Effector memory CD4-positive, alpha-beta T cell (primary cell): Measurements from ENCODE around the gene TNFRSF19.

Source experiments
- DNase-seq, 3 donors: peaks; one replicate each; pipeline ENCODE4 v3.0.0-alpha.2; 2020
- H3K27ac ChIP-seq: 2 replicates; pipeline ENCODE4 v1.7.0; 2013; ENCODE audit warnings: mild to moderate bottlenecking, low read length, moderate library complexity; ENCODE audit not compliant: insufficient read depth, poor library complexity, severe bottlenecking
- H3K27me3 ChIP-seq: replicated peaks from 2 replicates; pipeline ENCODE4 v1.7.0; 2013; ENCODE audit warnings: mild to moderate bottlenecking, low read length; ENCODE audit not compliant: insufficient read depth, control insufficient read depth, poor library complexity, severe bottlenecking
- H3K36me3 ChIP-seq: 2 replicates; pipeline ENCODE4 v1.7.0; 2013; ENCODE audit warnings: mild to moderate bottlenecking, low read length, moderate library complexity; ENCODE audit not compliant: control insufficient read depth, insufficient read depth
- H3K4me1 ChIP-seq: 2 replicates; pipeline ENCODE4 v1.7.0; 2013; ENCODE audit warnings: low read length, mild to moderate bottlenecking; ENCODE audit not compliant: control insufficient read depth, insufficient read depth, poor library complexity, severe bottlenecking
- H3K4me3 ChIP-seq: 2 replicates; pipeline ENCODE4 v1.7.0; 2013; ENCODE audit warnings: low read length, low read depth, mild to moderate bottlenecking; ENCODE audit not compliant: insufficient read depth, poor library complexity, severe bottlenecking
- H3K9me3 ChIP-seq: 2 replicates; pipeline ENCODE4 v1.7.0; 2013; ENCODE audit warnings: mild to moderate bottlenecking, low read length, moderate library complexity; ENCODE audit not compliant: control insufficient read depth

The TNFRSF19 gene

DNA sequence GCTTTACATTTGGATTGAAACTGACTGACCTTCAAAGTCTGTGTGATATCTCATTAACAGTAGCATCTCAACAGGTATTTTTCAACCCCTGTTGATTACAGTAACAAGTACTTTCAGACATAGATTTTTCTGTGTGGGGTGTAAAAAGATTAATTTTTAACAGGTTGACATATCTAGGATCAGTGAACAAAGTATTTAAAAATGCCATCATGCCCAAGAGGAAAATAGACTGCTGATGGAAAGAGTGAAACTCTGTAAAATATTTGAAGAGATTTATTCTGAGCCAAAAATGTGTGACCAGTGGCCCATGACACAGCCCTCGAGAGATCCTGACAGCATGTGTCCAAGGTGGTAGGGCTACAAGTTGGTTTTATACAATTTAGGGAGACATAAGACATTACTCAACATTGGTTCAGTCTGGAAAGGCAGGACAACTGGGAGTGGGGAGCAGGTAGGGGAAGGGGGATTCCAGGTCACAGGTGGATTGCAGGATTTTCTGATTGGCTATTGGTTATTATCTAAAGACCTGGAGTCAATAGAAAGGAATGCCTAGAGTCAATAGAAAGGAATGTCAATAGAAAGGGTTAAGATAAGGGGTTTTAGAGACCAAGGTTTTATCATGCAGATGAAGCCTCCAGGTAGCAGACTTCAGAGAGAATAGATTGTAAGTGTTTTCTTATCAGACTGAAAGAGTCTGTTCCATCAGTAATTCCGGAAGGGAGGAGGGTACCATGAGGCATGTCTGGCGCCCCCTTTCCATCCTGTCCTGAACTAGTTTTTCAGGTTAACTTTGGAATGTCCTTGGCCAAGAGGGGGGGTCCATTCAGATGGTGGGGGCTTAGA, 29.1 kb downstream of the TNFRSF19 start:
- Histone ChIP-seq H3K4me3 (no peak overlapping the region), H3K36me3 (no peaks in the 10 kb centered on the region), H3K4me1 (no peaks in the 10 kb centered on the region), H3K27me3 (no peaks in the 10 kb centered on the region), H3K9me3 (no peaks in the 10 kb centered on the region), H3K27ac (no peak overlapping the region)
- DNase-seq = no peak

DNA sequence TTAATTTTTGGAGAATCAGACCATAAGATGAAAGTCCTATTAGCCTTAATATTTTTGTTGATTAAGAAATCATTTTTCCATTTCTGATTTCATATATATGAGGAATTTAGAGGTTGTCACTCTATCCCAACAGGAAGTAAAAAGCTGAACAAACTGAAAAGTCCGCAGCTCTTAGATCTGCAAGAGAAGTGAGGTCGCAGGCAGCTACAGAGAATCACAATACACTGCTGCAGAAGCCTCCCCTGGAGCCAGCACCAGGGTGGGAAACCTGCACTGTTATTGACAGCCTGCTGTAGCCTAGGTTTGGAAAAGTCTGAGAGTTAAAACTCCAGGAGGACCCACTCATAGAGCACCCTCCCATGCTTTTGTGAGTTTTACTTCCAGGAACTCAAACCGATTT, 29.9 kb downstream of the TNFRSF19 start:
- no peaks in the 10 kb centered on the region for H3K4me1 ChIP-seq
- no peak overlapping the region for H3K27ac ChIP-seq
- no peak overlapping the region for H3K4me3 ChIP-seq
- H3K9me3 ChIP-seq = no peaks in the 10 kb centered on the region
- H3K36me3 ChIP-seq = no peaks in the 10 kb centered on the region
- no peaks in the 10 kb centered on the region for H3K27me3 ChIP-seq
- no peak for DNase-seq

DNA sequence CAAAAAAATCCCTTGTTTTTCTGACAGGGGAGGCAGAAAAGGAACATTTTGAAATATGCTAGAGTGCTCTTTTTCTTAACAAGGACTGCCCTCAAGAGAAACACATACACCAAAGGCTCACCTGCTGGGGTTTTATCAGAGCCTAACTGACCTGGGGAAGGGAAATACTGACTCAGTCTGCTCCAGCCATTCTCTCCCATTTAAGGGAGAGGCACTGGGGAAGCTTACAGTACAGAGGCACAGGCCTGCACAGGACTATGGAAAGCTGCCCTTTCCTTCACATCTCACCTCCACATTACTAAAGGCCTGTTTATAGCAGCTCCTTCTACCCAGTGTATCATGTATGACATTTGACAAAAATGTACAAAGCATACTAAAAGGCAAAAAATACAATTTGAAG, 30.3 kb downstream of the TNFRSF19 start:
- no peak overlapping the region for H3K27ac ChIP-seq
- H3K4me3 ChIP-seq = no peak overlapping the region
- no peak for DNase-seq
- H3K4me1 ChIP-seq = no peaks in the 10 kb centered on the region
- H3K36me3 ChIP-seq = no peaks in the 10 kb centered on the region
- no peaks in the 10 kb centered on the region for H3K27me3 ChIP-seq
- H3K9me3 ChIP-seq = no peaks in the 10 kb centered on the region

DNA sequence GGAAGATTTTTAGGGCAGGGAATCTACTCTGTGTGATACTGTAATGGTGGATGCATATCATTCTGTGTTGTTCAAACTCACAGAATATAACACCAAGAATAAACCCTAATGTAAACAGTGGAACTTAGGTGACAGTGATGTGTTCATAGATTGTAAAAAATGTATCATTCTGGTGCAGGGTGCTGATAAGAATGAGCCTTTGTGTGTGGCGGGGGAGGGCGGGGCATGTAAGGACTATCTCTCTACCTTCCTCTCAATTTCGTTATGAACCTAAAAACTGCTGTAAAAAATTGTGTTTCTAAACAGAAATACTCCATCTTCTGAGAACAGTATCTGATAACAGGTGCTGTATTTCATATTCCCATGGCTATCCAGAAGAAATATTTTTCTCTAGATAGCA, 35.6 kb downstream of the TNFRSF19 start:
- Histone ChIP-seq H3K4me3 (no peak overlapping the region), H3K27ac (no peak overlapping the region), H3K36me3 (no peaks in the 10 kb centered on the region), H3K27me3 (no peaks in the 10 kb centered on the region), H3K4me1 (no peaks in the 10 kb centered on the region), H3K9me3 (no peaks in the 10 kb centered on the region)
- no peak for DNase-seq

DNA sequence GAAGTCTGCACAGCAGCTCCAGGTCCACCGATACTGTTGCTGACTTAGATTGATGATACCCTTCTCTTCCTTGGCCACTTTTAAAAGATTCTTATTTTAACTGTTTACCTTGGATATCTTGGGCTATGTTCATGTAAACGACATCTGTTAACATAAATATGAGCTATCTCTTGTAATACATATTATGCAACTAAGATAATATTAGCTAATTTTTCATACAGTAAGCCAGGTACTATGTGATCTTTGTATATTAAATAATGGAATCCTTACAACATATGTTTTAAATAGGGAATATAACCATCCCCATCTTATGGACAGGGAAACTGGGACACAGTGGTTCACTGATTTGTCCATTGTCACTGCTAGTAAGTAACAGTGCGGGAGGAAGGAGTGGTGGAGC, 37.9 kb downstream of the TNFRSF19 start:
- no peak for DNase-seq
- Histone ChIP-seq H3K4me1 (no peaks in the 10 kb centered on the region), H3K27me3 (no peaks in the 10 kb centered on the region), H3K27ac (no peak overlapping the region), H3K4me3 (no peak overlapping the region), H3K36me3 (no peaks in the 10 kb centered on the region), H3K9me3 (no peaks in the 10 kb centered on the region)

DNA sequence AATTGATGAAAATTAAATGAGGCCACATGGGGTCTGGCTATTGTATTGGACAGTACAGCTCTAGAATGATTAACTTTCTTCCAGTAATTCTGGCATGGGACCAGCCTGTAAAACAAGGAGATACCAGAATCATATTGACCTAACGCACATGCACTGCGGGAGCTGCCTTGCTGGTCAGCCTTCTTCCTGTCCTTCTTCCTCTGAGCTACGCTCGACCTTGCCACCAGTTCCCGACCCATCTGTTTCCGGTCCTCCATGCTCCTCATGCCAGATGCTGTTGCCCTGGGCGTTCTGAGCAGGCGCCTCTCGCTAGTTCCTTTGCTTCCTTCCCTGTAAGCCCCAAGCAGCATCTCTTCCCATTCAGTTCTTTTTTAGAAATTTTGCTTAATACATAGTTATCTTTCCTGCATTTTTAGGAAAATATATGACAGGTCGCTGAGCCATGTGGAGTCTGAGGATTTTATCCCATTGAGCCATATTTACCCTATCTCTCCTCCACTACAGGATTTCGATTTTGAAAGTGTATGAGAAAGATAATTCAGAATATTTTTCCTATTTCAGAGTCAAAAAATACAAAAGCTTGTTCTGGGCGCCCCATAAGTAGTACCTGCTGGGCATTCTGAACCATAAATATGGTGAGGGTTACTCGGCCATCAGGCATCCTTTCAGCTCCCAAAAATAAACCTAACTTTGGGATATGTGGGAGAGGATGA, 38.6 kb downstream of the TNFRSF19 start:
- Histone ChIP-seq H3K9me3 (no peaks in the 10 kb centered on the region), H3K4me1 (no peaks in the 10 kb centered on the region), H3K4me3 (no peak overlapping the region), H3K27ac (no peak overlapping the region), H3K36me3 (no peaks in the 10 kb centered on the region), H3K27me3 (no peaks in the 10 kb centered on the region)
- DNase-seq = no peak

DNA sequence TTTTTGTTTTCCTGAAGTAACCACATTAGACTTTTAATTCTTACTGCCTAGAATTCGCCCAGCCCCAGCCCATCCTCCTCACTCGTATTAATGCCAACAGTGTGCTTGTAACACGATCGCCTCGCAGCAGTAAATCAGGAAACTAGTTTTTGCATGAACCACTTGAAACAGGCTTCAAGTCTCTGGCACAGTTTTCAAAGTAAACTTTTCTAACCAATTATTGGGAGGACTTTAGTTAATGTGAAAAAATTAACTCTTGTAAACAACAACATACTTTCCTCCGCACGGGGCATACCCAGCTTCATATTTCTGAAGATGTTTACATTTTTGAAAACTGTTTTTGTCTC, 39.2 kb downstream of the TNFRSF19 start:
- H3K4me3 ChIP-seq = no peak overlapping the region
- H3K27ac ChIP-seq = no peak overlapping the region

DNA sequence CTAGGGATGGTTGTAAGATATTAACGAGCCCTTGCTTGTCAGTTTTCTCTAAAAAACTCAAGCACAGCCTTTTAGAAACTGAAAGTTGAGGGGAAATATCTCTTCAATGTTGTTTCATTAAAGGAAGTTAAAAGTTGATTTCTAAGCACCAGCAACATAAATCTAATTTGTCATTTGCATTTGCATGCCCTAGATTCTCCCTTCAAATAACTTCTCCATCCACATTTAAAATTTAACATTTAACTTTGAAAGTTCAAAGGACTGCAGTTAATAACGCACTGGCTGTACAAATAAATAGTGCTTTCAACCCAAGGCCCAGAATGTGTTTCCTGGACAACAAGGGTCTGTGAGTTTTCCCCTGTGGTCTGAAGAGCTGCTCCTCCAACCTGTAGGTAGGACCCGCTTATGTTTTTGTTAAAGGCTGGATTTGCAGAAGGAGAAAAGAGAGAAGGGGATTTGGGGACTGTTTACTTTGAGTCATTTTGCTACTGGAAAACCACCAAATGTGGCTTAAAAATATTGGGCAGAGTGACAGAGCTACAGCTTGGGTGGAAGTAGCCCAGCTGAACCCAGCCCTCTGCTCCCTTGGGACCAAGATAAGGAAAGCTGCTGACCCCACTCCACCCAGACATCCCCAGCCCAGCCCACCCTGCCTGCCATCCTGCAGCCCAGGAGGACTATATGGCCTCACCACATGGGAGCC, 39.8 kb downstream of the TNFRSF19 start:
- H3K4me3 ChIP-seq = no peak overlapping the region
- H3K4me1 ChIP-seq = no peaks in the 10 kb centered on the region
- H3K9me3 ChIP-seq = no peaks in the 10 kb centered on the region
- no peak overlapping the region for H3K27ac ChIP-seq
- H3K27me3 ChIP-seq = no peaks in the 10 kb centered on the region
- H3K36me3 ChIP-seq = no peaks in the 10 kb centered on the region
- DNase-seq = no peak

More for the DNA sequence above, 39.2 kb downstream of the TNFRSF19 start:
- no peaks in the 10 kb centered on the region for H3K4me1 ChIP-seq
- no peak for DNase-seq
- H3K27me3 ChIP-seq = no peaks in the 10 kb centered on the region
- no peaks in the 10 kb centered on the region for H3K9me3 ChIP-seq
- H3K36me3 ChIP-seq = no peaks in the 10 kb centered on the region

DNA sequence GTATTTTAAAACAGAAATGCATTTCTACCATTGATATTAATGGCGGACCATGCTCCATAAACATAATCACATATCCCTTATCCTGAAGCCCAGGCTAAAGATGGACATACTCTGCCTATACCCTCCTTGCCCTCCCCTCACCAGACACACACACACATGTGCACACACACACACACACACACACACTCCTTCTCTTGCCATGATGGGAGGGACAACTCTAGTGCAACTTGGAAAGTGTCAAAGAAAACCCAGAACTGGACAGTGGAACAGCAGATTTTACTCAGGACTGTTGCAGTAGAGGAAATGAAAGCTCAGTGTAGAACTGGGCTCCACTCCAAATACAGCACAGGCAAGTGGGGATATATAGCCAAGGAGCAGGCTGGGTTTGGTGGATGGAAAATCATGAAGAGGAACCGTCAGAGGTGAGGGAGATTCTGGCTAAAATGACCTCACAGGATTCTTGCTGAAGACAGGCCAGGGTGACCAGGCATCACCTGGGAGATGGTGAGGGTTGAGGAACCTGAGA, 40.8 kb downstream of the TNFRSF19 start:
- Histone ChIP-seq H3K27ac (no peak overlapping the region), H3K9me3 (no peaks in the 10 kb centered on the region), H3K4me1 (no peaks in the 10 kb centered on the region), H3K27me3 (no peaks in the 10 kb centered on the region), H3K36me3 (no peaks in the 10 kb centered on the region), H3K4me3 (no peak overlapping the region)
- DNase-seq = no peak

DNA sequence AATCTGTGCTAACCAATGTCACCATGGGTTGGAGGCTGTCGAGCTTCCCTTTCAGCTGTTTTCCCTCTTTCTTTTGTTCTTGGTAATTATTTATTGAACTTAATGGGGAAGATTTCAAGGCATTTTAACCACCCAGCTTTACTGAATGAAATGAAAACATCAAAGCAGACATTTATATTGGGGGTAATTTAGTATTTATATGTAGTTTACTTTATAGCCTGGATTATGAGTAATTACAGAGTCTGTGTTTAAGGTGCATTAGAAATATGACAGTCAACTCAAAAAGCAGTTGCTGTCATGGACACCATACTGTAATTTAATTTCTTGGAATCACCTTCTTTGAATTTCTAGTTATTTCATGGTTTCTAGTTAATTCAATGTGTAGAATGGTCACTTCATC, 42.0 kb downstream of the TNFRSF19 start:
- Histone ChIP-seq H3K4me3 (no peak overlapping the region), H3K27me3 (no peaks in the 10 kb centered on the region), H3K36me3 (no peaks in the 10 kb centered on the region), H3K27ac (no peak overlapping the region), H3K4me1 (no peaks in the 10 kb centered on the region), H3K9me3 (no peaks in the 10 kb centered on the region)
- no peak for DNase-seq
